Neuronal stem cell (in vitro differentiated cells): ENCODE measurements around the gene SLC25A22.

Experiments used
- DNase-seq: peaks from one replicate; pipeline ENCODE4 v3.0.0-alpha.2; 2013; ENCODE audit warnings: low spot score
- H2AFZ ChIP-seq: one replicate; pipeline ENCODE4 v1.6.1; 2013; ENCODE audit warnings: mild to moderate bottlenecking, low read length, inconsistent platforms
- H2AK5ac ChIP-seq: 2 replicates; pipeline ENCODE4 v1.6.1; 2013; ENCODE audit warnings: low read depth, mild to moderate bottlenecking, inconsistent platforms, low read length, moderate library complexity, mixed read lengths
- H2BK120ac ChIP-seq: 2 replicates; pipeline ENCODE4 v1.6.1; 2013; ENCODE audit warnings: low read depth, mild to moderate bottlenecking, inconsistent platforms, low read length, moderate library complexity, mixed read lengths
- H2BK12ac ChIP-seq: one replicate; pipeline ENCODE4 v1.6.1; 2013; ENCODE audit warnings: low read length, inconsistent platforms
- H2BK15ac ChIP-seq: 2 replicates; pipeline ENCODE4 v1.6.1; 2013; ENCODE audit warnings: mild to moderate bottlenecking, low read length, inconsistent platforms, mixed read lengths
- H2BK5ac ChIP-seq: one replicate; pipeline ENCODE4 v1.6.1; 2013; ENCODE audit warnings: inconsistent platforms, mild to moderate bottlenecking, low read length, moderate library complexity
- H3K14ac ChIP-seq: one replicate; pipeline ENCODE4 v1.6.1; 2013; ENCODE audit warnings: low read length, inconsistent platforms
- H3K18ac ChIP-seq: 2 replicates; pipeline ENCODE4 v1.6.1; 2013; ENCODE audit warnings: low read length, inconsistent platforms
- H3K23ac ChIP-seq: 2 replicates; pipeline ENCODE4 v1.6.1; 2013; ENCODE audit warnings: low read depth, mild to moderate bottlenecking, mixed read lengths, low read length, inconsistent platforms; ENCODE audit not compliant: poor library complexity
- H3K27ac ChIP-seq: replicated peaks from 3 replicates; pipeline ENCODE4 v1.5.1; 2013; ENCODE audit warnings: low read length, inconsistent platforms
- H3K27me3 ChIP-seq, 3 experiments: 2 replicates each; pipeline ENCODE4 v1.6.1; 2013; ENCODE audit warnings: low read length in 3 of 3, mild to moderate bottlenecking in 2 of 3, inconsistent platforms in 1 of 3, low read depth in 1 of 3, mixed read lengths in 1 of 3, moderate library complexity in 1 of 3; ENCODE audit not compliant: control insufficient read depth in 3 of 3, insufficient read depth in 3 of 3
- H3K36me3 ChIP-seq, 2 donors: replicated peaks in 1 of 2; 2 replicates each; pipeline ENCODE4 v1.6.1; 2013; ENCODE audit warnings: low read length in 2 of 2; ENCODE audit not compliant: control insufficient read depth in 2 of 2, insufficient read depth in 2 of 2
- H3K4ac ChIP-seq: 2 replicates; pipeline ENCODE4 v1.6.1; 2013; ENCODE audit warnings: inconsistent platforms, mild to moderate bottlenecking, low read length, moderate library complexity
- H3K4me1 ChIP-seq, 2 donors: 1 replicate in 1 of 2; 2 replicates in 1 of 2; pipeline ENCODE4 v1.6.1; 2013; ENCODE audit warnings: low read length in 2 of 2, low read depth in 1 of 2; ENCODE audit not compliant: control insufficient read depth in 2 of 2, insufficient read depth in 1 of 2
- H3K4me2 ChIP-seq: one replicate; pipeline ENCODE4 v1.6.1; 2013; ENCODE audit warnings: mild to moderate bottlenecking, low read length, inconsistent platforms; ENCODE audit not compliant: insufficient read depth, poor library complexity, severe bottlenecking
- H3K4me3 ChIP-seq, 2 donors: 2 replicates each; pipeline ENCODE4 v1.5.1; 2013; ENCODE audit warnings: low read length in 2 of 2, mild to moderate bottlenecking in 2 of 2, inconsistent platforms in 1 of 2, moderate library complexity in 1 of 2
- H3K79me1 ChIP-seq: one replicate; pipeline ENCODE4 v1.6.1; 2013; ENCODE audit warnings: low read depth, mild to moderate bottlenecking, inconsistent platforms, low read length, moderate library complexity
- H3K9ac ChIP-seq: one replicate; pipeline ENCODE4 v1.6.1; 2013; ENCODE audit warnings: mild to moderate bottlenecking, low read depth, low read length, inconsistent platforms; ENCODE audit not compliant: poor library complexity
- H3K9me3 ChIP-seq, 2 donors: replicated peaks in 1 of 2; 2 replicates each; pipeline versions ENCODE3 to v1.6.1; 2013; ENCODE audit warnings: low read length in 2 of 2, mild to moderate bottlenecking in 2 of 2, inconsistent platforms in 1 of 2, low read depth in 1 of 2, mixed read lengths in 1 of 2, moderate library complexity in 1 of 2; ENCODE audit not compliant: control insufficient read depth in 2 of 2, insufficient read depth in 1 of 2
- H4K8ac ChIP-seq: one replicate; pipeline ENCODE4 v1.6.1; 2013; ENCODE audit warnings: low read depth, mild to moderate bottlenecking, inconsistent platforms, low read length, moderate library complexity
- H4K91ac ChIP-seq: one replicate; pipeline ENCODE4 v1.6.1; 2013; ENCODE audit warnings: low read length, low read depth, mild to moderate bottlenecking, inconsistent platforms; ENCODE audit not compliant: poor library complexity
- WGBS, 2 donors: extraction: QIAGEN DNeasy Blood & Tissue Kit; methylation state at CpG; one replicate each; pipeline ENCODE4 v1.1.7; 2013; ENCODE audit warnings: missing lambda C conversion rate in 2 of 2, mixed read lengths in 1 of 2; ENCODE audit not compliant: insufficient read length in 2 of 2, insufficient replicate concordance in 1 of 2; ENCODE audit errors: extremely low coverage in 2 of 2; 5-methylcytosine and 5-hydroxymethylcytosine counted together

The SLC25A22 gene

GRCh38 chr11:808427-809286, 10.6 kb upstream of the SLC25A22 start:
- no peak overlapping the region for H2BK120ac ChIP-seq
- H2AK5ac ChIP-seq = peak overlapping the region; percentile 9
- peak overlapping the region; percentile 96 for H3K4me2 ChIP-seq
- H3K79me1 ChIP-seq = peaks cover 22% of the 10 kb centered on the region
- peaks cover 20 to 33% of the 10 kb centered on the region in 2 donors for H3K4me1 ChIP-seq
- H2AFZ ChIP-seq = peak overlapping the region; percentile 99
- no CpG with 5 or more reads among the region's 36 CpGs for WGBS, 2 donors
- no peak overlapping the region for H3K4ac ChIP-seq
- no peaks in the 10 kb centered on the region for H3K27me3 ChIP-seq
- no peak for DNase-seq
- H3K9me3 ChIP-seq = no peaks in the 10 kb centered on the region
- H3K4me3 ChIP-seq = peak overlapping the region; percentile 82 to 89
- peak overlapping the region; percentile 36 for H2BK12ac ChIP-seq
- peak overlapping the region; percentile 52 for H3K27ac ChIP-seq
- H2BK15ac ChIP-seq = no peak overlapping the region
- no peak overlapping the region for H3K23ac ChIP-seq
- H3K14ac ChIP-seq = peak overlapping the region; percentile 72
- H3K36me3 ChIP-seq = peaks cover 28 to 31% of the 10 kb centered on the region in 2 donors
- H2BK5ac ChIP-seq = peak overlapping the region; percentile 89
- no peak overlapping the region for H4K91ac ChIP-seq
- no peak overlapping the region for H4K8ac ChIP-seq
- peak overlapping the region; percentile 98 for H3K9ac ChIP-seq
- H3K18ac ChIP-seq = peak overlapping the region; percentile 90

- Histone ChIP-seq H3K4me2 (peak overlapping the region; percentile 91), H4K8ac (no peak overlapping the region), H2BK15ac (peak overlapping the region; percentile 91), H3K18ac (peak overlapping the region; percentile 92), H3K27me3 (no peaks in the 10 kb centered on the region), H2BK120ac (no peak overlapping the region), H2AK5ac (peak overlapping the region; percentile 90), H3K9ac (peak overlapping the region; percentile 88), H3K4me1 (peaks cover 18 to 22% of the 10 kb centered on the region in 2 donors), H3K79me1 (peaks cover 22% of the 10 kb centered on the region), H2BK5ac (peak overlapping the region; percentile 98), H3K9me3 (no peaks in the 10 kb centered on the region), H3K23ac (peak overlapping the region; percentile 5), H3K4ac (peak overlapping the region; percentile 17), H2BK12ac (peak overlapping the region; percentile 3), H3K27ac (peak overlapping the region; percentile 44), H4K91ac (no peak overlapping the region), H3K14ac (peak overlapping the region; percentile 82), H3K36me3 (peaks cover 23 to 42% of the 10 kb centered on the region in 2 donors), H2AFZ (peak overlapping the region; percentile 65), H3K4me3 (peak overlapping the region; percentile 58 to 80)
- no CpG with 5 or more reads among the region's 18 CpGs for WGBS, 2 donors
- no peak for DNase-seq
Measured at GRCh38 chr11:804599-804964, 6.5 kb upstream of the SLC25A22 start.

GRCh38 chr11:803770-804598, 5.9 kb upstream of the SLC25A22 start:
- H3K14ac ChIP-seq = peak overlapping the region; percentile 21
- no CpG with 5 or more reads among the region's 26 CpGs for WGBS, 2 donors
- H2AK5ac ChIP-seq = peak overlapping the region; percentile 90
- H2BK15ac ChIP-seq = peak overlapping the region; percentile 91
- no peak overlapping the region for H3K27ac ChIP-seq
- no peak overlapping the region for H2AFZ ChIP-seq
- H3K4ac ChIP-seq = peak overlapping the region; percentile 17
- H3K4me3 ChIP-seq = peak overlapping the region; percentile 58 to 80
- peak overlapping the region; percentile 98 for H2BK5ac ChIP-seq
- peak overlapping the region; percentile 88 for H3K9ac ChIP-seq
- H4K91ac ChIP-seq = peak overlapping the region; percentile 25
- peaks cover 20% of the 10 kb centered on the region for H3K79me1 ChIP-seq
- H3K4me1 ChIP-seq = peaks cover 18 to 22% of the 10 kb centered on the region in 2 donors
- peaks cover 23 to 48% of the 10 kb centered on the region in 2 donors for H3K36me3 ChIP-seq
- no peaks in the 10 kb centered on the region for H3K27me3 ChIP-seq
- H3K4me2 ChIP-seq = peak overlapping the region; percentile 91
- no peak overlapping the region for H4K8ac ChIP-seq
- no peak overlapping the region for H2BK120ac ChIP-seq
- DNase-seq = no peak
- H3K23ac ChIP-seq = peak overlapping the region; percentile 20
- peak overlapping the region; percentile 92 for H3K18ac ChIP-seq
- H2BK12ac ChIP-seq = peak overlapping the region; percentile 16
- H3K9me3 ChIP-seq = no peaks in the 10 kb centered on the region

- no peak overlapping the region for H2AFZ ChIP-seq
- no peaks in the 10 kb centered on the region for H3K9me3 ChIP-seq
- WGBS, 2 donors = no CpG with 5 or more reads among the region's 8 CpGs
- H3K4me1 ChIP-seq = peaks cover 14 to 20% of the 10 kb centered on the region in 2 donors
- no peak overlapping the region for H4K8ac ChIP-seq
- no peak overlapping the region for H3K27ac ChIP-seq
- peak overlapping the region; percentile 35 to 58 for H3K4me3 ChIP-seq
- DNase-seq = no peak
- peak overlapping the region; percentile 65 for H3K23ac ChIP-seq
- H3K14ac ChIP-seq = no peak overlapping the region
- peaks cover 17% of the 10 kb centered on the region for H3K79me1 ChIP-seq
- H3K9ac ChIP-seq = peak overlapping the region; percentile 88
- H4K91ac ChIP-seq = no peak overlapping the region
- peak overlapping the region; percentile 57 for H3K18ac ChIP-seq
- H2AK5ac ChIP-seq = peak overlapping the region; percentile 63
- peak overlapping the region; percentile 98 for H2BK5ac ChIP-seq
- H2BK12ac ChIP-seq = no peak overlapping the region
- H3K36me3 ChIP-seq = peaks cover 23 to 50% of the 10 kb centered on the region in 2 donors
- no peaks in the 10 kb centered on the region for H3K27me3 ChIP-seq
- H2BK15ac ChIP-seq = peak overlapping the region; percentile 67
- H2BK120ac ChIP-seq = no peak overlapping the region
- no peak overlapping the region for H3K4ac ChIP-seq
- no peak overlapping the region for H3K4me2 ChIP-seq
Measured at GRCh38 chr11:803467-803742, 5.3 kb upstream of the SLC25A22 start.
